DMS153 treated with DMSO at 0.1 percent for 48 hours (cell line): ENCODE measurements around the gene RNF138.
A peak's percentile ranks its signal among the peaks of the same experiment; 100 is the strongest.
"Not testable (repeated sequence)": the region's sequence is repeated elsewhere in the genome, so short reads cannot be mapped to it uniquely, and the experiment has no call there.

Experiments
- DNase-seq: peaks from one replicate; lab custom pipeline; 2025; ENCODE audit not compliant: unreplicated experiment; lab: John Stamatoyannopoulos, UW

RNF138 gene

DNA sequence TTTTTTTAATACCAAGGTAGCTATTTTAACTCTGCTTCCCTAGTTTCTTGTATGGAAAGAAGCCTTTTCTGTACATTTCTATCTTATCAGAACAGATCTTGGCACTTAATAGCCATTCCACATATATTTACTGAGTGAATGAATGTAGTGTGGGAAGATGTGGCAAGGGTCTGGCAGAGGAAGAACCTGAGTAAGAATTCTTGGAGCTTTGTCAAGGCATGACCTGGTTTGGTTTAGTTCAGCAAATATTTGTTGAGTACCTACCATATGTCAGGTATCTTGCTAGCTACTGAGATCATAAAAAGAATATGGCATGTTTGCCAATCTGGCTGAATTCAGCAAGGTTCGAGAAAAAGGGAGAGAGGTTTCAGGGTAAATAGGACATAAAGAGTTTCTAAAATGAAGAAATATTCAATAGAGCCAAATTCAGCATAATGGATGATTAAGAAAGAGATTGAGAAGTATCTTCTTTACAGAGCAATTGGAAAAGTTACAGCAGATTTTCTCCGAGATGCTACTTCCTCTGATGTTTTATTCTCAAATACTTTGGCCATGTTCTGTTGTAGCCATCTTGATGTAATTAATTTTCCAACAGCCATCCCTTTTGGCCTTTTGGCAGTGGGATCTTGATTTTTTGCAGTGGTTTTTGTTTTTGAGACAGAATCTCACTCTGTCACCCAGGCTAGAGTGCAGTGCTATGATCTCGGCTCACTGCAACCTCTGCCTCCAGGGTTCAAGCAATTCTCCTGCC lies 76.5 kb downstream of the RNF138 start:
- no peak for DNase-seq

DNA sequence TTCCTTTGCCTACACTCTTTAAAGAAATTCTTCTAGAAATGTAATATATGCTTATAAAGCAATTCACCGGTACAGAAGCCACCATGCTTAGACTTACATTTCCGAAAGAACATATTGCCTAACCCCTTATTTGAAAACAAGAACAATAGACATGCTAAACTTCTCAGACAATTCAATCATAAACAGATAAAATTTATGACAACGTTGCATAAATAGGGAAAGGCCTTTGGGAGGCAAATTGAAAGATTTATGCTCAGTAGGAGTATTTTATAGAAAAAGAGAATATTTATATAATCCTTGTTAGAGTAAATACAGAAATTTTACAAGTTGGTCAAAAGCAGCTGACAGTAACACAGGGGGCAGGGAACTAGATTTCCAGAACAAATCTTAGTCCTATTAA lies 82.0 kb downstream of the RNF138 start:
- no peak for DNase-seq

DNA sequence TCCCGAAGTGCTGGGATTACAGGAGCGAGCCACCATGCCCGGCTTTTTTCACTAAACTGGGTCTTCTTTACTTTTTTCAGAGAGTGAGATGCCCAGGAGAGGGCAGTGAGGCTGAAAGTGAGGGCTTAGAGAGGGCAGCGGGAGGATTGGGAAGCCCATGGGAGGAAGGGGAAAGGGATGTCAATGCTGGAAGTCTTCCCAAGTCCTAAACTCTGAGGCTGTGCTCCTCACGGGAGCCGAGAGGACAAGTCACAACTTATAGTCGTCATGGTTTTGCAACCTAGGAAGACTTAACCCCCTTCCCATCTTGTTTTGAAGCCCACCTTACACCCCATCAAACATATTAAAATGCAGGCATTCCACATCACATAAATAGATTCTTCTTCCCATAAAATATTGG lies 83.0 kb downstream of the RNF138 start:
- no peak for DNase-seq

- no peak for DNase-seq
Observed at GRCh38 chr18:32175265-32175664, 83.6 kb downstream of the RNF138 start.

DNA sequence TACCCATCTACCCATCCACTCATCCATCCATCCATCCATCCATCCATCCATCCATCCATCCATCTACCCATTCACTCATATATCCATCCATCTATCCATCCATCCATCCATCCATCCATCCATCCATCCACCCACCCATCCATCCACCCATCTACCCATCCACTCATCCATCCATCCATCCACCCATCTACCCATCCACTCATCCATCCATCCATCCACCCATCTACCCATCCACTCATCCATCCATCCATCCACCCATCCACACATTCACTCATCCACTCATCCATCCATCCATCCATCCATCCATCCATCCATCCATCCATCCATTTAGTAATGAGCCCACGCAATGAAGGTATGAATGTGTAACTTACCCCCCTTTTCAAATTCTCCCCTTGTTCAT lies 85.1 kb downstream of the RNF138 start:
- not testable (repeated sequence) for DNase-seq

DNA sequence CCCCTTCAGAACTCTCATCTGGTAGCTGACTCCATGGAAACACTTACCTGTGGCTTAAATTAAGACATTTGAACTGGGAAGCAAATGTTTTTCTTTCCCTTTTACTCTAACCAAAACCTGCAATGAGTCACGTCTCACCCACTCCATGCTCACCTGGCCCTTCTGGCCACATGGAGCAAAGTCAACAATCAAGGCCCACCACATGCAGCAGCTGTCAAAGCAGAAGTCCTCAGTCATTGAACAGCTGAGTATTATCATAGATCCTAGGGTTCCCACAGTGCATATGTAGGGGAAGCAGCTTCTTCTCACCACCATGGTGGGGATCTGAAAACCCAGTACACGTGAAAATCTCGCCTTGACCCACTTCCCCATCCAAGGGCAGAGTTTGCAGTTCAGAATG lies 85.9 kb downstream of the RNF138 start:
- DNase-seq = peak; percentile 30
